ENCODE data around the gene CLGN. TPM values are rescaled to one million over a fixed set of nuclear protein-coding genes. Genes with fewer than 3 reads are reported as not detected.

Gene CLGN
- total and polyA plus RNA-seq, 2 of the 4 experiments (the other 2 are of a cell fraction) = 0.36 to 0.75 TPM

- Histone ChIP-seq H3K56ac (ENCODE audit: extremely low read depth, insufficient read depth, low read length) (no peak overlapping the region), H4K20me1 (ENCODE audit: insufficient read depth, low read length) (no peaks in the 10 kb centered on the region), H3K9me3 (ENCODE audit: control insufficient read depth, insufficient read depth, low read length) (no peaks in the 10 kb centered on the region), H3K79me1 (ENCODE audit: low read depth in 1 of 2, low read length in 2 of 2) (peaks cover 0 to 4% of the 10 kb centered on the region in 2 experiments; a peak in 1 of 4 replicates), H3K4ac (ENCODE audit: low read depth, low read length) (no peak overlapping the region), H3K9me1 (ENCODE audit: insufficient read depth, low read length) (no peaks in the 10 kb centered on the region), H2AK9ac (replicated peaks; ENCODE audit: low read depth, low read length, poor library complexity) (no peak overlapping the region), H3K4me3 (ENCODE audit: insufficient read depth, low read depth, low read length) (no peak overlapping the region), H2AK5ac (ENCODE audit: low read depth, low read length) (no peak overlapping the region), H2BK120ac (ENCODE audit: low read depth, low read length) (no peak overlapping the region), H3K4me2 (ENCODE audit: low read depth, low read length) (no peak overlapping the region), H3K36me3 (ENCODE audit: control insufficient read depth, insufficient read depth, low read length) (no peaks in the 10 kb centered on the region), H3K4me1 (ENCODE audit: control insufficient read depth, insufficient read depth, low read length) (no peaks in the 10 kb centered on the region; the same call in 1 of the 2 replicates), H2BK20ac (ENCODE audit: low read depth, low read length) (no peak overlapping the region), H2AFZ (replicated peaks; ENCODE audit: low read length, poor library complexity) (no peak overlapping the region), H2BK15ac (ENCODE audit: low read depth, low read length) (no peak overlapping the region), H3K9ac (ENCODE audit: low read depth, low read length) (no peak overlapping the region), H3K27me3 (ENCODE audit: control insufficient read depth, insufficient read depth, low read length) (no peaks in the 10 kb centered on the region), H3K18ac (ENCODE audit: low read depth, low read length) (no peak overlapping the region; the same call in 1 of the 2 replicates), H3K23ac (ENCODE audit: low read depth, low read length) (no peak overlapping the region), H3K14ac (replicated peaks; ENCODE audit: low read depth, low read length) (no peak overlapping the region), H3K27ac (ENCODE audit: insufficient read depth, low read length) (no peak overlapping the region), H4K91ac (ENCODE audit: insufficient read depth, low read depth, low read length) (no peak overlapping the region), H4K8ac (ENCODE audit: low read depth in 2 of 2, low read length in 2 of 2) (peak overlapping the region in 1 of 2 experiments; percentile 17; a peak in 1 of 4 replicates), H4K5ac (ENCODE audit: low read depth, low read length) (no peak overlapping the region), H2BK5ac (ENCODE audit: low read depth, low read length, poor library complexity, severe bottlenecking) (peak overlapping the region; percentile 24)
- ChIA-PET CTCF (interaction anchor here (1.3 kb wide), 1 partner anchor 8 kb away, joined by 3 read pairs; no protein-coding TSS in a partner anchor), POLR2A (ENCODE audit: unreplicated experiment) (no interaction called here)
- dilution Hi-C loops (cut with HindIII; ENCODE audit: low sequenced_read_pairs, unreplicated experiment) (no loop called here), intact Hi-C loops (cut with micrococcal nuclease) (no loop called here), in situ Hi-C loops (cut with MboI; ENCODE audit: low sequenced_read_pairs) (loop anchor here (10.0 to 25.0 kb wide), 3 partner anchors 236 to 769 kb away; partner anchors contain the start of gene RNF150)
- WGBS, 2 experiments (ENCODE audit: extremely low coverage in 2 of 2, insufficient read length in 1 of 2) = 100% methylated on average over 1 of the region's 3 CpGs; no CpG with 5 or more reads in 1 of the 2 experiments
- DNase-seq (peak; percentile 13), ATAC-seq (ENCODE audit: low read depth) (no peak)
- no TSS peak for BruUV-seq (replicated peaks)
- TF ChIP-seq MAZ (IDR thresholded peaks at IDR 0.05; ENCODE audit: borderline replicate concordance, low read depth, low read length) = no peak
- TF ChIP-seq ELK1 (IDR thresholded peaks at IDR 0.05; ENCODE audit: borderline replicate concordance, low read depth, low read length) = no peak
- no peak for TF ChIP-seq CHD1 (IDR thresholded peaks at IDR 0.05; ENCODE audit: low read depth, low read length)
- no peak for TF ChIP-seq CEBPB (IDR thresholded peaks at IDR 0.05; ENCODE audit: low read depth, low read length)
- TF ChIP-seq NFE2L2 (IDR thresholded peaks at IDR 0.05; ENCODE audit: low read depth, low read length) = peak; percentile 44
- no peak for TF ChIP-seq RAD21 (IDR thresholded peaks at IDR 0.05; ENCODE audit: low read length)
These were observed 58.8 kb downstream of the CLGN start for GRCh38 chr4:140368686-140369085.

Measured in IMR-90 (cell line).